Right renal pelvis (tissue), 4 donors: Measurements from ENCODE around the gene JAK3. TPM values are rescaled to one million over a fixed set of nuclear protein-coding genes. Genes with fewer than 3 reads are reported as not detected.
A peak's percentile ranks its signal among the peaks of the same experiment; 100 is the strongest.
"Not testable (repeated sequence)": the region's sequence is repeated elsewhere in the genome, so short reads cannot be mapped to it uniquely, and the experiment has no call there.

Experiments
- DNase-seq, 4 donors: peaks; one replicate each; pipeline ENCODE4 v3.0.0-alpha.2; 2013; ENCODE audit warnings: low read depth in 4 of 4, low spot score in 3 of 4, missing footprints in 1 of 4
- polyA plus RNA-seq, 4 donors: library from polyadenylated mRNA; unstranded; fragments of 120-200 nt; gene quantifications; one replicate each; pipeline ENCODE4 v1.2.1, GENCODE V29; 2013; ENCODE audit not compliant: insufficient read length in 4 of 4

JAK3 gene
- polyA plus RNA-seq, 4 donors, result 2.1 to 3.6 (median 3.0) TPM

- no peak for DNase-seq
Measured at GRCh38 chr19:17811103-17811502, 36.7 kb downstream of the JAK3 start.

- DNase-seq, result no peak
Measured at GRCh38 chr19:17807731-17808316, 40.0 kb downstream of the JAK3 start.

- no peak for DNase-seq
Measured at GRCh38 chr19:17806945-17807344, 40.8 kb downstream of the JAK3 start.

GRCh38 chr19:17805427-17805826, 42.4 kb downstream of the JAK3 start:
- DNase-seq, result no peak

GRCh38 chr19:17803264-17803896, 44.4 kb downstream of the JAK3 start:
- DNase-seq, result no peak

- no peak for DNase-seq
Measured at GRCh38 chr19:17802137-17802858, 45.5 kb downstream of the JAK3 start.

GRCh38 chr19:17798599-17798998, 49.2 kb downstream of the JAK3 start:
- not testable (repeated sequence) for DNase-seq

GRCh38 chr19:17797424-17798201, 50.2 kb downstream of the JAK3 start:
- no peak for DNase-seq

GRCh38 chr19:17796838-17797423, 50.9 kb downstream of the JAK3 start:
- DNase-seq, result no peak

GRCh38 chr19:17796013-17796837, 51.6 kb downstream of the JAK3 start:
- no peak for DNase-seq

- no peak for DNase-seq
Measured at GRCh38 chr19:17795495-17795856, 52.3 kb downstream of the JAK3 start.

- no peak for DNase-seq
Measured at GRCh38 chr19:17794731-17795494, 52.9 kb downstream of the JAK3 start, which contains the start of gene B3GNT3. TSS of gene B3GNT3 (plus strand) at chr19:17795138. CDS start at chr19:17807808, 12,670 bp downstream.

- no peak for DNase-seq
Measured at GRCh38 chr19:17794412-17794730, 53.4 kb downstream of the JAK3 start.

- DNase-seq, result no peak
Measured at GRCh38 chr19:17790059-17790780, 57.6 kb downstream of the JAK3 start.

- DNase-seq, result no peak
Measured at GRCh38 chr19:17788632-17789031, 59.1 kb downstream of the JAK3 start.

- no peak for DNase-seq
Measured at GRCh38 chr19:17787274-17787913, 60.4 kb downstream of the JAK3 start.

GRCh38 chr19:17784201-17785008, 63.4 kb downstream of the JAK3 start:
- peak in 3 of 4 donors; percentile 66 to 69 (median 68) for DNase-seq
